Neural crest cell (in vitro differentiated cells): ENCODE results near the gene CDYL. TPM values are rescaled to one million over a fixed set of nuclear protein-coding genes. Genes with fewer than 3 reads are reported as not detected.
"Not testable (repeated sequence)": the region's sequence is repeated elsewhere in the genome, so short reads cannot be mapped to it uniquely, and the experiment has no call there.

Experiments
- DNase-seq: peaks from one replicate; pipeline ENCODE4 v3.0.0; 2021; ENCODE audit warnings: low read depth, mixed read lengths, low spot score
- H3K27ac Mint-ChIP-seq: one replicate; pipeline ENCODE4 v1.8.0; 2021; ENCODE audit warnings: mild to moderate bottlenecking, mixed read lengths; ENCODE audit not compliant: unreplicated experiment
- H3K27me3 Mint-ChIP-seq: 2 replicates; pipeline ENCODE4 v1.8.0; 2021; ENCODE audit warnings: low read depth, mild to moderate bottlenecking, mixed read lengths
- H3K36me3 Mint-ChIP-seq: 2 replicates; pipeline ENCODE4 v1.8.0; 2021; ENCODE audit warnings: low read depth, mild to moderate bottlenecking, mixed read lengths
- H3K4me1 Mint-ChIP-seq: 2 replicates; pipeline ENCODE4 v1.8.0; 2021; ENCODE audit warnings: mixed read lengths
- H3K4me3 Mint-ChIP-seq: one replicate; pipeline ENCODE4 v1.8.0; 2021; ENCODE audit warnings: mild to moderate bottlenecking, mixed read lengths
- H3K9me3 Mint-ChIP-seq: 2 replicates; pipeline ENCODE4 v1.8.0; 2021; ENCODE audit warnings: mixed read lengths
- CTCF ChIP-seq: fragments of 200-600 bp; sonication (generic); conservative IDR thresholded peaks from 2 replicates; pipeline ENCODE4 v1.5.0; 2021; ENCODE audit warnings: antibody characterized with exemption, mild to moderate bottlenecking
- total RNA-seq: library from RNA; stranded (reverse); gene quantifications from 2 replicates; pipeline ENCODE4 v1.2.1, GENCODE V29; 2021

CDYL gene
- total RNA-seq, 1 donor from 2014 or later: 54.2 TPM

GRCh38 chr6:4851035-4851434 is 74.8 kb downstream of the CDYL start:
- no peak overlapping the region for H3K4me3 Mint-ChIP-seq
- H3K27me3 Mint-ChIP-seq: no peaks in the 10 kb centered on the region
- DNase-seq: no peak
- TF ChIP-seq CTCF: no peak
- H3K36me3 Mint-ChIP-seq: peaks cover 8% of the 10 kb centered on the region
- no peaks in the 10 kb centered on the region for H3K9me3 Mint-ChIP-seq
- no peak overlapping the region for H3K27ac Mint-ChIP-seq
- H3K4me1 Mint-ChIP-seq: peaks cover 23% of the 10 kb centered on the region

- H3K4me1 Mint-ChIP-seq: peaks cover 25% of the 10 kb centered on the region
- H3K4me3 Mint-ChIP-seq, H3K27ac Mint-ChIP-seq, H3K9me3 Mint-ChIP-seq, H3K36me3 Mint-ChIP-seq, H3K27me3 Mint-ChIP-seq, DNase-seq: not testable (repeated sequence)
Observed at GRCh38 chr6:4852186-4852585, 76.0 kb downstream of the CDYL start.

- H3K27me3 Mint-ChIP-seq: no peaks in the 10 kb centered on the region
- no peak for DNase-seq
- no peak overlapping the region for H3K4me3 Mint-ChIP-seq
- peaks cover 6% of the 10 kb centered on the region for H3K36me3 Mint-ChIP-seq
- no peak for TF ChIP-seq CTCF
- H3K27ac Mint-ChIP-seq: no peak overlapping the region
- H3K4me1 Mint-ChIP-seq: peaks cover 22% of the 10 kb centered on the region
- no peaks in the 10 kb centered on the region for H3K9me3 Mint-ChIP-seq
Observed at GRCh38 chr6:4852938-4853337, 76.7 kb downstream of the CDYL start.

GRCh38 chr6:4853349-4853748 is 77.1 kb downstream of the CDYL start:
- no peak for DNase-seq
- H3K4me3 Mint-ChIP-seq: no peak overlapping the region
- no peak overlapping the region for H3K27ac Mint-ChIP-seq
- peaks cover 6% of the 10 kb centered on the region for H3K36me3 Mint-ChIP-seq
- H3K4me1 Mint-ChIP-seq: peaks cover 20% of the 10 kb centered on the region
- no peaks in the 10 kb centered on the region for H3K9me3 Mint-ChIP-seq
- no peak for TF ChIP-seq CTCF
- H3K27me3 Mint-ChIP-seq: no peaks in the 10 kb centered on the region

- TF ChIP-seq CTCF: no peak
- H3K36me3 Mint-ChIP-seq: peaks cover 6% of the 10 kb centered on the region
- DNase-seq: no peak
- no peak overlapping the region for H3K4me3 Mint-ChIP-seq
- H3K4me1 Mint-ChIP-seq: peaks cover 23% of the 10 kb centered on the region
- no peaks in the 10 kb centered on the region for H3K27me3 Mint-ChIP-seq
- no peak overlapping the region for H3K27ac Mint-ChIP-seq
- H3K9me3 Mint-ChIP-seq: no peaks in the 10 kb centered on the region
Observed at GRCh38 chr6:4853782-4854511, 77.7 kb downstream of the CDYL start.

- Mint-ChIP-seq H3K4me1 (peaks cover 29% of the 10 kb centered on the region), H3K36me3 (peaks cover 6% of the 10 kb centered on the region), H3K4me3 (no peak overlapping the region), H3K9me3 (no peaks in the 10 kb centered on the region), H3K27me3 (no peaks in the 10 kb centered on the region), H3K27ac (no peak overlapping the region)
- no peak for DNase-seq
- peak; percentile 36 for TF ChIP-seq CTCF
Observed at GRCh38 chr6:4856785-4857184, 80.6 kb downstream of the CDYL start.
